Astrocyte (in vitro differentiated cells and primary cell): ENCODE measurements around the gene TMEM217.

Experiments used
- CTCF ChIP-seq: IDR thresholded peaks from 2 replicates; pipeline ENCODE4 v1.5.1; 2011; ENCODE audit warnings: low read depth, mild to moderate bottlenecking, inconsistent platforms, low read length, moderate library complexity; ENCODE audit not compliant: insufficient read depth
- EZH2 ChIP-seq: IDR thresholded peaks from 2 replicates; pipeline ENCODE4 v1.6.1; 2012; ENCODE audit warnings: mild to moderate bottlenecking, low read length, inconsistent platforms; ENCODE audit not compliant: insufficient read depth

GRCh38 chr6:37243131-37243815 is 14.7 kb downstream of the TMEM217 start:
- TF ChIP-seq CTCF (no peak), EZH2 (no peak)
